ENCODE results near the gene AQR.
"Not testable (repeated sequence)": the region's sequence is repeated elsewhere in the genome, so short reads cannot be mapped to it uniquely, and the experiment has no call there.

Gene AQR

GRCh38 chr15:34969340-34970097, at the start of gene AQR:
Gene AQR (minus strand): TSS chr15:34969742. CDS start chr15:34969613, 129 bp downstream.
- peak; percentile 98 for DNase-seq

- no peak for DNase-seq
These were observed 44.7 kb upstream of the AQR start for GRCh38 chr15:35014241-35014640.

- DNase-seq = no peak
These were observed 43.8 kb upstream of the AQR start for GRCh38 chr15:35013370-35013769.

- DNase-seq = no peak
These were observed 37.9 kb upstream of the AQR start for GRCh38 chr15:35007397-35007796.

- DNase-seq = no peak
These were observed 36.4 kb upstream of the AQR start for GRCh38 chr15:35005933-35006332.

GRCh38 chr15:35003928-35004327, 34.4 kb upstream of the AQR start:
- DNase-seq = no peak

GRCh38 chr15:35000511-35000910, 31.0 kb upstream of the AQR start:
- no peak for DNase-seq

GRCh38 chr15:34999906-35000305, 30.4 kb upstream of the AQR start:
- DNase-seq = no peak

- DNase-seq = no peak
These were observed 25.4 kb upstream of the AQR start for GRCh38 chr15:34994925-34995324.

GRCh38 chr15:34993877-34994276, 24.3 kb upstream of the AQR start:
- DNase-seq = no peak

GRCh38 chr15:34993412-34993811, 23.9 kb upstream of the AQR start:
- DNase-seq = no peak

GRCh38 chr15:34988027-34988902, 18.7 kb upstream of the AQR start, which contains the start of gene ZNF770:
Gene ZNF770 (minus strand): TSS chr15:34988287. CDS start chr15:34983434, 4,853 bp downstream.
- peak; percentile 87 for DNase-seq

- DNase-seq = peak; percentile 49
These were observed 18.1 kb upstream of the AQR start for GRCh38 chr15:34987609-34988026.

- DNase-seq = peak; percentile 44
These were observed 17.4 kb upstream of the AQR start for GRCh38 chr15:34986771-34987480.

- no peak for DNase-seq
These were observed 16.8 kb upstream of the AQR start for GRCh38 chr15:34986326-34986725.

- DNase-seq = no peak
These were observed 15.5 kb upstream of the AQR start for GRCh38 chr15:34984889-34985630.

GRCh38 chr15:34976743-34977142, 7.2 kb upstream of the AQR start:
- no peak for DNase-seq

GRCh38 chr15:34976073-34976472, 6.5 kb upstream of the AQR start:
- no peak for DNase-seq

GRCh38 chr15:34973512-34973911, 4.0 kb upstream of the AQR start:
- DNase-seq = no peak

GRCh38 chr15:34970098-34970643, 629 bp upstream of the AQR start:
- DNase-seq = not testable (repeated sequence)

- no peak for DNase-seq
These were observed 5.3 kb downstream of the AQR start for GRCh38 chr15:34964277-34964676.

- DNase-seq = no peak
These were observed 15.7 kb downstream of the AQR start for GRCh38 chr15:34953851-34954250.
